ENCODE data around the gene ATP6V0D1.
"Not testable (repeated sequence)": the region's sequence is repeated elsewhere in the genome, so short reads cannot be mapped to it uniquely, and the experiment has no call there.

The ATP6V0D1 gene

GRCh38 chr16:67421030-67421429 lies 59.9 kb downstream of the ATP6V0D1 start:
- ChIA-PET POLR2A (no interaction called here), CTCF (interaction anchor here (0.6 kb wide), 1 partner anchor 111 kb away, joined by 3 read pairs; no protein-coding TSS in a partner anchor)
- no peak for TF ChIP-seq HDGF (IDR thresholded peaks at IDR 0.05; ENCODE audit: borderline replicate concordance)
- no peak for TF ChIP-seq TARDBP (IDR thresholded peaks at IDR 0.05)
- TF ChIP-seq FOXA1 (IDR thresholded peaks at IDR 0.05) = no peak
- no peak for TF ChIP-seq LEF1 (IDR thresholded peaks at IDR 0.05; ENCODE audit: borderline replicate concordance)
- TF ChIP-seq SP1 (IDR thresholded peaks at IDR 0.05) = no peak
- TF ChIP-seq BHLHE40 (IDR thresholded peaks at IDR 0.05; ENCODE audit: borderline replicate concordance) = no peak
- TF ChIP-seq NFRKB (IDR thresholded peaks at IDR 0.05) = no peak
- TF ChIP-seq ELF4 (IDR thresholded peaks at IDR 0.05) = no peak
- TF ChIP-seq L3MBTL2 (conservative IDR thresholded peaks at IDR 0.05) = no peak
- TF ChIP-seq CTBP1 (IDR thresholded peaks at IDR 0.05; ENCODE audit: borderline replicate concordance) = no peak
- no peak for TF ChIP-seq SUZ12 (IDR thresholded peaks at IDR 0.05)
- TF ChIP-seq FOXK2 (IDR thresholded peaks at IDR 0.05) = no peak
- no peak for TF ChIP-seq PKNOX1 (IDR thresholded peaks at IDR 0.05)
- TF ChIP-seq ZNF384 (IDR thresholded peaks at IDR 0.05) = no peak
- TF ChIP-seq ARNT (IDR thresholded peaks at IDR 0.05) = no peak
- TF ChIP-seq FOXM1 (IDR thresholded peaks at IDR 0.05; ENCODE audit: borderline replicate concordance) = no peak
- DNase-seq (ENCODE audit: extremely low spot score) = no peak

GRCh38 chr16:67419931-67420330 lies 61.0 kb downstream of the ATP6V0D1 start:
- DNase-seq (ENCODE audit: extremely low spot score) = no peak
- TF ChIP-seq L3MBTL2 (conservative IDR thresholded peaks at IDR 0.05) (no peak), PKNOX1 (IDR thresholded peaks at IDR 0.05) (no peak), HDGF (IDR thresholded peaks at IDR 0.05; ENCODE audit: borderline replicate concordance) (no peak), FOXK2 (IDR thresholded peaks at IDR 0.05) (no peak), BHLHE40 (IDR thresholded peaks at IDR 0.05; ENCODE audit: borderline replicate concordance) (no peak), CTBP1 (IDR thresholded peaks at IDR 0.05; ENCODE audit: borderline replicate concordance) (no peak)
- CTCF ChIA-PET = no interaction called here
- POLR2A ChIA-PET = no interaction called here

- no peak for DNase-seq (ENCODE audit: extremely low spot score)
- ChIA-PET POLR2A (no interaction called here), CTCF (no interaction called here)
- TF ChIP-seq HDGF (IDR thresholded peaks at IDR 0.05; ENCODE audit: borderline replicate concordance) = no peak
Observed at GRCh38 chr16:67419502-67419901, 61.5 kb downstream of the ATP6V0D1 start.

GRCh38 chr16:67417333-67418061 lies 63.5 kb downstream of the ATP6V0D1 start:
- POLR2A ChIA-PET = interaction anchor here (1.5 kb wide), 1 partner anchor 91 kb away, joined by 3 read pairs; the partner anchor contains the start of genes KCTD19 and LRRC36

GRCh38 chr16:67415872-67416793 lies 64.8 kb downstream of the ATP6V0D1 start, which contains the start of gene ZDHHC1:
TSS of gene ZDHHC1 (minus strand) at chr16:67416477. CDS start at chr16:67407775, 8,702 bp downstream.
- DNase-seq (ENCODE audit: extremely low spot score) = peak; percentile 86
- CTCF ChIA-PET = interaction anchor here (0.6 to 3.4 kb wide), 8 partner anchors 11 to 138 kb away, joined by 3 to 25 read pairs (median 3); partner anchors contain the start of gene TPPP3
- POLR2A ChIA-PET = no interaction called here
- 0 out of 2 replicates have a peak, but pooled peaks have one; percentile 71 for TF ChIP-seq HDGF (IDR thresholded peaks at IDR 0.05; ENCODE audit: borderline replicate concordance)
- no peak for TF ChIP-seq NFRKB (IDR thresholded peaks at IDR 0.05)
- TF ChIP-seq SUZ12 (IDR thresholded peaks at IDR 0.05) = no peak
- TF ChIP-seq LEF1 (IDR thresholded peaks at IDR 0.05; ENCODE audit: borderline replicate concordance) = no peak
- TF ChIP-seq TARDBP (IDR thresholded peaks at IDR 0.05) = no peak
- TF ChIP-seq PKNOX1 (IDR thresholded peaks at IDR 0.05) = no peak
- TF ChIP-seq SP1 (IDR thresholded peaks at IDR 0.05) = no peak
- TF ChIP-seq ELF4 (IDR thresholded peaks at IDR 0.05) = no peak
- TF ChIP-seq BHLHE40 (IDR thresholded peaks at IDR 0.05; ENCODE audit: borderline replicate concordance) = no peak
- peak; percentile 49; the same call in 1 of the 2 replicates for TF ChIP-seq L3MBTL2 (conservative IDR thresholded peaks at IDR 0.05)
- TF ChIP-seq ARNT (IDR thresholded peaks at IDR 0.05) = no peak
- no peak for TF ChIP-seq FOXA1 (IDR thresholded peaks at IDR 0.05)
- no peak for TF ChIP-seq FOXK2 (IDR thresholded peaks at IDR 0.05)
- TF ChIP-seq ZNF384 (IDR thresholded peaks at IDR 0.05) = no peak
- TF ChIP-seq CTBP1 (IDR thresholded peaks at IDR 0.05; ENCODE audit: borderline replicate concordance) = no peak

More at GRCh38 chr16:67417333-67418061, 63.5 kb downstream of the ATP6V0D1 start:
- CTCF ChIA-PET = interaction anchor here (0.6 to 3.4 kb wide), 7 partner anchors 10 to 828 kb away, joined by 3 to 25 read pairs (median 4); partner anchors contain the start of genes CES3 and PLA2G15
- no peak for DNase-seq (ENCODE audit: extremely low spot score)
- no peak for TF ChIP-seq ARNT (IDR thresholded peaks at IDR 0.05)
- TF ChIP-seq LEF1 (IDR thresholded peaks at IDR 0.05; ENCODE audit: borderline replicate concordance) = no peak
- TF ChIP-seq CTBP1 (IDR thresholded peaks at IDR 0.05; ENCODE audit: borderline replicate concordance) = no peak
- no peak for TF ChIP-seq ELF4 (IDR thresholded peaks at IDR 0.05)
- TF ChIP-seq FOXK2 (IDR thresholded peaks at IDR 0.05) = no peak

GRCh38 chr16:67415421-67415820 lies 65.5 kb downstream of the ATP6V0D1 start:
- CTCF ChIA-PET = interaction anchor here (1.3 kb wide), 1 partner anchor 50 kb away, joined by 3 read pairs; no protein-coding TSS in a partner anchor

More at GRCh38 chr16:67415421-67415820, 65.5 kb downstream of the ATP6V0D1 start:
- DNase-seq (ENCODE audit: extremely low spot score) = not testable (repeated sequence)
- POLR2A ChIA-PET = interaction anchor here (0.6 to 1.1 kb wide), 2 partner anchors 13 to 66 kb away, joined by 3 to 4 read pairs; partner anchors contain the start of gene ATP6V0D1

All from HEK293T (cell line).